Thyroid gland (tissue), 4 donors: ENCODE data around the gene PWWP3B.

Experiments
- POLR2A ChIP-seq, 2 donors: fragments of 450-650 bp; IDR thresholded peaks; one replicate each; pipeline ENCODE4 v1.6.1; 2017; ENCODE audit warnings: antibody characterized with exemption in 2 of 2, mild to moderate bottlenecking in 2 of 2, moderate library complexity in 1 of 2
- TF ChIP-seq, protein P1 (sequence below), 6 experiments: fragments of 200-600 bp in 3 of 6; fragments of 450-650 bp in 3 of 6; sonication (generic) in 3 of 6; IDR thresholded peaks; one replicate each; pipeline ENCODE4 v1.5.1; 2016 to 2019; ENCODE audit warnings: antibody characterized with exemption in 6 of 6, mild to moderate bottlenecking in 2 of 6, inconsistent platforms in 1 of 6, moderate library complexity in 1 of 6

DNA sequence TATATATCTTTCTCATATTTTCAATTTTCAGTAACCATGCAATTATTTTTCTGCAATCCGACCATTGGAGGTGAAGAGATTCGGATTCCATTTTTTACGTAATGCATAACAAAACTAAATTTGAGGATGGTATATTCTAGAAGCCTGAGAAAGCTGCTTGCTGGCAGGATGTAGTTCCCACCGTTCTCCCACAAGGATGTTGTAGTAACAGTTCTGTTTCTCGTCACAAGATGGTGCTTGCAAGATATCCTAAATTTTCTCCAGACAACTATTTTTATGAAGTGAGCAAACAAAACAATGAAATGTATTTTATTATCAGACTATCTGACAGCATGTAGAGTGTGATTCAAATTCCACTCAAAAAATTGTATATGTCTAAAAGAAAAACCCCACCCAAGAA lies 10.7 kb downstream of the PWWP3B start:
- TF ChIP-seq, protein P1, sequence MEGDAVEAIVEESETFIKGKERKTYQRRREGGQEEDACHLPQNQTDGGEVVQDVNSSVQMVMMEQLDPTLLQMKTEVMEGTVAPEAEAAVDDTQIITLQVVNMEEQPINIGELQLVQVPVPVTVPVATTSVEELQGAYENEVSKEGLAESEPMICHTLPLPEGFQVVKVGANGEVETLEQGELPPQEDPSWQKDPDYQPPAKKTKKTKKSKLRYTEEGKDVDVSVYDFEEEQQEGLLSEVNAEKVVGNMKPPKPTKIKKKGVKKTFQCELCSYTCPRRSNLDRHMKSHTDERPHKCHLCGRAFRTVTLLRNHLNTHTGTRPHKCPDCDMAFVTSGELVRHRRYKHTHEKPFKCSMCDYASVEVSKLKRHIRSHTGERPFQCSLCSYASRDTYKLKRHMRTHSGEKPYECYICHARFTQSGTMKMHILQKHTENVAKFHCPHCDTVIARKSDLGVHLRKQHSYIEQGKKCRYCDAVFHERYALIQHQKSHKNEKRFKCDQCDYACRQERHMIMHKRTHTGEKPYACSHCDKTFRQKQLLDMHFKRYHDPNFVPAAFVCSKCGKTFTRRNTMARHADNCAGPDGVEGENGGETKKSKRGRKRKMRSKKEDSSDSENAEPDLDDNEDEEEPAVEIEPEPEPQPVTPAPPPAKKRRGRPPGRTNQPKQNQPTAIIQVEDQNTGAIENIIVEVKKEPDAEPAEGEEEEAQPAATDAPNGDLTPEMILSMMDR (IDR thresholded peaks at IDR 0.05): no peak
- no peak for TF ChIP-seq POLR2A (IDR thresholded peaks at IDR 0.05)
